ENCODE measurements around the gene ZFAND3.

DNA sequence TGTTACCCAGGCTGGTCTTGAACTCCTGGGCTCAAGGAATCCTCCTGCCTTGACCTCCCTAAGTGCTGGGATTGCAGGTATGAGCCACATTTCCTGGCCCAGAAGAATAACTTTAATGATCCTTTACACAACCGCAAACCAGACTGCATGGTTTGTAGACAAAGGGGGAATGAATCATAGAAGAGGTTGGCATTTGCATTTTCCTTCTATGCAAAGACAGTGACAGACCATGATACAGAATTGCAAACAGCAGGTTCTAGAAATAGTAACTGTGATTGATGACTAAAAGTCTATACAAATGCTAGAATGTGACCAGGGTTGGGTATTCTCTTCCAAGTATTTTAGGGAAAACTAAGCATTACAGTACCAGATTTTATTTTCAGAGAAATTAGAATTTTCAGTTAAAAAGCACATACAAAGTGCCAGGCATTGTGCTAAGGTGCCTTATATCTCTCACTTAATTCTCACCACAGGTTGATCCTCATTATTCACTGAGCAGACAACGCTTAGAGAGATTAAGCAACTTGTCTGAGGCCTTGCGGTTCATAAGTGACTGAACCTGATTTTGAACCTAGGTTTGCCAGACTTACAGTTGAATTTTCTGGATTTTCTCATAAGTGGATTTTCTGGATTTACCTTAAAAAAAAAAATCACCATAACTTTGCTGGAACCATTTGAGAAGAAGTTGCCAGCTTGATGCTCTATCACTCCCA, 146.6 kb downstream of the ZFAND3 start:
- TF ChIP-seq YY1 (IDR thresholded peaks at IDR 0.05; ENCODE audit: insufficient read depth, insufficient read length), result no peak
- no peak for TF ChIP-seq ZNF274 (IDR thresholded peaks at IDR 0.05; ENCODE audit: low read depth, low read length)

All from NT2/D1 (cell line).